H1 (cell line): ENCODE measurements around the gene UNK. TPM values are rescaled to one million over a fixed set of nuclear protein-coding genes. Genes with fewer than 3 reads are reported as not detected.
"Not testable (repeated sequence)": the region's sequence is repeated elsewhere in the genome, so short reads cannot be mapped to it uniquely, and the experiment has no call there.

ENCODE experiments used
- CTCF ChIA-PET: fragments of 300-600 bp; sonication (Branson Sonifier 250); formaldehyde crosslinking; loops from one replicate; lab custom pipeline; 2021; ENCODE audit not compliant: partially characterized antibody; lab: Charles Lee
- POLR2A ChIA-PET: fragments of 300-600 bp; sonication (Branson Sonifier 250); formaldehyde crosslinking; loops from one replicate; lab custom pipeline; 2021; ENCODE audit warnings: inconsistent platforms; ENCODE audit not compliant: partially characterized antibody; lab: Charles Lee
- DNase-seq, 2 experiments: peaks; one replicate each; pipeline versions ENCODE4 v3.0.0 to v3.0.0-alpha.2; 2010 to 2022; ENCODE audit warnings: low spot score in 2 of 2, low read depth in 1 of 2, mixed read lengths in 1 of 2
- FAIRE-seq: peaks from 2 replicates; lab custom pipeline; 2011; peaks lifted over from hg19 to GRCh38; lab: Jason Lieb, UNC
- H2AFZ ChIP-seq: 2 replicates; pipeline ENCODE4 v1.8.1; 2012; ENCODE audit warnings: low read length, inconsistent platforms
- H2AK5ac ChIP-seq: 2 replicates; pipeline ENCODE4 v1.6.1; 2013; ENCODE audit warnings: low read depth, low read length
- H2BK120ac ChIP-seq: replicated peaks from 2 replicates; pipeline ENCODE3; 2013; ENCODE audit warnings: low read depth, low read length, inconsistent platforms
- H2BK12ac ChIP-seq: 2 replicates; pipeline ENCODE4 v1.6.1; 2013; ENCODE audit warnings: low read depth, low read length
- H2BK15ac ChIP-seq: 2 replicates; pipeline ENCODE4 v1.6.1; 2013; ENCODE audit warnings: low read length
- H2BK20ac ChIP-seq: 2 replicates; pipeline ENCODE4 v1.6.1; 2013; ENCODE audit warnings: low read length
- H2BK5ac ChIP-seq: 2 replicates; pipeline ENCODE4 v1.6.1; 2013; ENCODE audit warnings: low read depth, low read length
- H3K14ac ChIP-seq: 2 replicates; pipeline ENCODE4 v1.6.1; 2013; ENCODE audit warnings: inconsistent platforms; ENCODE audit not compliant: insufficient read length
- H3K18ac ChIP-seq: 2 replicates; pipeline ENCODE4 v1.6.1; 2013; ENCODE audit warnings: low read length; ENCODE audit errors: extremely low read depth
- H3K23ac ChIP-seq: 2 replicates; pipeline ENCODE4 v1.6.1; 2013; ENCODE audit warnings: inconsistent platforms; ENCODE audit not compliant: insufficient read length
- H3K23me2 ChIP-seq: 2 replicates; pipeline ENCODE4 v1.6.1; 2013; ENCODE audit warnings: low read depth, low read length
- H3K27ac ChIP-seq: 2 replicates; pipeline ENCODE4 v1.6.1; 2011; ENCODE audit warnings: low read depth, low read length, inconsistent platforms
- H3K27me3 ChIP-seq, 4 experiments: replicated peaks in 1 of 4; 1 replicate in 1 of 4; 2 replicates in 3 of 4; pipeline versions ENCODE4 v1.6.1 to v1.8.1; 2011 to 2013; ENCODE audit warnings: low read length in 3 of 4, mild to moderate bottlenecking in 3 of 4, inconsistent platforms in 2 of 4, mixed read lengths in 2 of 4, moderate library complexity in 1 of 4; ENCODE audit not compliant: control insufficient read depth in 3 of 4, insufficient read depth in 3 of 4; ENCODE audit errors: extremely low read depth in 1 of 4
- H3K36me3 ChIP-seq, 4 experiments: 2 replicates each; pipeline versions ENCODE4 v1.6.1 to v1.8.1; 2011 to 2013; ENCODE audit warnings: mild to moderate bottlenecking in 4 of 4, low read length in 3 of 4, moderate library complexity in 2 of 4, control low read depth in 1 of 4, inconsistent platforms in 1 of 4; ENCODE audit not compliant: insufficient read depth in 4 of 4, control insufficient read depth in 2 of 4
- H3K4ac ChIP-seq: replicated peaks from 2 replicates; pipeline ENCODE3; 2013; ENCODE audit warnings: low read length, low read depth, mixed read lengths, inconsistent platforms; ENCODE audit not compliant: insufficient read length
- H3K4me1 ChIP-seq, 4 experiments: replicated peaks in 1 of 4; 1 replicate in 1 of 4; 2 replicates in 3 of 4; pipeline versions ENCODE4 v1.6.1 to v1.8.1; 2011 to 2013; ENCODE audit warnings: low read length in 3 of 4, inconsistent platforms in 2 of 4, mixed read lengths in 1 of 4; ENCODE audit not compliant: insufficient read depth in 4 of 4, control insufficient read depth in 3 of 4
- H3K4me2 ChIP-seq, 2 experiments: 2 replicates each; pipeline versions ENCODE4 v1.6.1 to v1.8.1; 2011 to 2013; ENCODE audit warnings: low read depth in 2 of 2, low read length in 2 of 2, control low read depth in 1 of 2, inconsistent platforms in 1 of 2, mild to moderate bottlenecking in 1 of 2; ENCODE audit not compliant: insufficient read depth in 1 of 2
- H3K4me3 ChIP-seq, 4 experiments: fragments of 200-600, 300-600 bp in 1 of 4; sonication (generic), shearing (Covaris generic), sonication (Bioruptor Twin) in 1 of 4; 2 replicates each; pipeline versions ENCODE4 v1.5.1 to v1.8.1; 2011 to 2016; ENCODE audit warnings: low read length in 4 of 4, low read depth in 3 of 4, control low read depth in 2 of 4, inconsistent platforms in 2 of 4, mild to moderate bottlenecking in 2 of 4, mixed read lengths in 1 of 4, moderate library complexity in 1 of 4; ENCODE audit not compliant: insufficient read depth in 2 of 4; ENCODE audit errors: extremely low read depth in 1 of 4
- H3K56ac ChIP-seq: replicated peaks from 2 replicates; pipeline ENCODE3; 2013; ENCODE audit warnings: low read depth, mild to moderate bottlenecking, mixed read lengths, low read length, inconsistent platforms; ENCODE audit not compliant: insufficient read length
- H3K79me1 ChIP-seq: 2 replicates; pipeline ENCODE4 v1.6.1; 2013; ENCODE audit warnings: low read depth, low read length, control low read depth
- H3K79me2 ChIP-seq, 2 experiments: 2 replicates each; pipeline versions ENCODE4 v1.6.1 to v1.8.1; 2012 to 2013; ENCODE audit warnings: low read length in 2 of 2, mild to moderate bottlenecking in 2 of 2, inconsistent platforms in 1 of 2; ENCODE audit not compliant: insufficient read depth in 2 of 2, control insufficient read depth in 1 of 2
- H3K9ac ChIP-seq, 4 experiments: replicated peaks in 1 of 4; 1 replicate in 1 of 4; 2 replicates in 3 of 4; pipeline versions ENCODE4 v1.6.1 to v1.8.1; 2011 to 2013; ENCODE audit warnings: low read depth in 3 of 4, low read length in 3 of 4, control low read depth in 2 of 4, mild to moderate bottlenecking in 2 of 4, moderate library complexity in 2 of 4, inconsistent platforms in 1 of 4; ENCODE audit errors: extremely low read depth in 1 of 4
- H3K9me3 ChIP-seq, 2 experiments: 2 replicates each; pipeline versions ENCODE4 v1.6.1 to v1.8.1; 2012 to 2013; ENCODE audit warnings: mild to moderate bottlenecking in 2 of 2, moderate library complexity in 2 of 2, control low read depth in 1 of 2, inconsistent platforms in 1 of 2, low read depth in 1 of 2, low read length in 1 of 2, mixed read lengths in 1 of 2; ENCODE audit not compliant: insufficient read depth in 2 of 2
- H4K20me1 ChIP-seq, 2 experiments: replicated peaks in 1 of 2; 2 replicates each; pipeline versions ENCODE3 to v1.8.1; 2011 to 2013; ENCODE audit warnings: inconsistent platforms in 2 of 2, low read length in 2 of 2, mild to moderate bottlenecking in 1 of 2; ENCODE audit not compliant: insufficient read depth in 2 of 2, control insufficient read depth in 1 of 2
- H4K5ac ChIP-seq: 2 replicates; pipeline ENCODE4 v1.6.1; 2013; ENCODE audit warnings: low read length, low read depth, mixed read lengths, inconsistent platforms; ENCODE audit not compliant: insufficient read length
- H4K8ac ChIP-seq: 2 replicates; pipeline ENCODE4 v1.8.0; 2013; ENCODE audit warnings: mild to moderate bottlenecking, moderate library complexity, low read length, inconsistent platforms; ENCODE audit not compliant: insufficient read depth; ENCODE audit errors: extremely low read depth
- H4K91ac ChIP-seq: replicated peaks from 2 replicates; pipeline ENCODE3; 2013; ENCODE audit warnings: low read length, mixed read lengths, inconsistent platforms; ENCODE audit not compliant: insufficient read length
- WGBS, 2 experiments: shearing (Covaris generic) in 1 of 2; methylation state at CpG; one replicate each; pipeline versions ENCODE4 v1.1.6 to v1.1.7; 2013 to 2015; ENCODE audit warnings: low lambda C conversion rate in 2 of 2, mixed read lengths in 2 of 2, inconsistent platforms in 1 of 2, low coverage in 1 of 2, missing lambda C conversion rate in 1 of 2; ENCODE audit not compliant: insufficient replicate concordance in 2 of 2, insufficient coverage in 1 of 2, insufficient read length in 1 of 2; ENCODE audit errors: extremely low coverage in 1 of 2, missing lambda C conversion rate in 1 of 2; 5-methylcytosine and 5-hydroxymethylcytosine counted together
- polyA plus RNA-seq, 7 experiments: library from polyadenylated mRNA; depleted of rRNA in 3 of 7; stranded (reverse) in 5 of 7; unstranded in 2 of 7; fragments of >200 nt in 5 of 7; fragments of 200-250 nt in 2 of 7; gene quantifications; 1 replicate in 5 of 7; 2 replicates in 1 of 7; 4 replicates in 1 of 7; pipeline versions ENCODE4 v1.2.1 to v1.2.3, GENCODE V29; 2011 to 2013; ENCODE audit warnings: missing spikeins in 2 of 7, mixed read lengths in 2 of 7
- total RNA-seq: library from RNA; stranded (reverse); fragmentation: NEBNext Ultra II Directional; extraction: Animal tissue kit (Norgen Biotek cat#: 25700); gene quantifications from 2 replicates; pipeline ENCODE4 v1.2.1, GENCODE V29; 2021
- TF ChIP-seq, protein P1 (sequence below), 3 experiments: IDR thresholded peaks; 1 replicate in 2 of 3; 2 replicates in 1 of 3; pipeline versions ENCODE4 v1.5.1 to v1.6.1; 2011; ENCODE audit warnings: low read length in 3 of 3, mild to moderate bottlenecking in 3 of 3, inconsistent platforms in 2 of 3, low read depth in 1 of 3, moderate library complexity in 1 of 3; ENCODE audit not compliant: insufficient read depth in 1 of 3; ENCODE audit errors: control extremely low read depth in 1 of 3

UNK gene
- total and polyA plus RNA-seq, 2 of the 8 experiments (the other 6 are each of a cell fraction or from before 2014, with no cell fraction given) = 24.2 to 33.3 TPM

DNA sequence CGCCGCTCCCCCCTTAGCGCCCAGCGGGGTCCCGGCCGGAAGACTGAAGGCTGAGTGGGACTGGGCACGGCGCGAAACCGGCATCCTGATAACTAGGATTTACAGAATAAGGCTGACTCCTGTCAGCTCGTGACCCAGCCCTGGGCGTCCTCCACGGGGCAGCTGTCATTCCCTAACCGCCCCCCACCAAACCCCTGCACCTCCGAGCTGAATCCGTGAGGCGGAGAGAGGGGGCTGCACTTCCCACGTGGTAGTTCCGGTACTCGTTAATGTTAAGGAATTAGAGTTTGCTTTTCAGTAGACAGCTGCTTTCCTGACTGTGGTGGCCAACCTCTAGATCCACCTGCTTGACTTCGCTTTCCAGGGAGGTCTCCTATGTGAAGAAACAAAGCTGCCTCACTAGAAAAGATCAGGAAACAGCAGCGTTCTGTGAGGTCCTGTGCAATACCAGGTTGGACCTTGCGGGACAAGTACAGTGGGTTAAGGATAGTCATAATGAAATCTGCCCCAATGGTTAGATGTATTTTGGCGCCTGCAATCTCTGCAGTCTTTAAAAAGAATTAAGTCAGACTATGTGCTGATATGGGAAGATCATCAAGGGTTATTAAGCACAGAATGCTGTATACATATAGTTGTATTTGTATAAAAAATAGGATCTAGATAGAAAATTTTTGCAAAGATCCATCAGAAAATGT, 71.6 kb downstream of the UNK start (continued):
- TF ChIP-seq, protein P1, sequence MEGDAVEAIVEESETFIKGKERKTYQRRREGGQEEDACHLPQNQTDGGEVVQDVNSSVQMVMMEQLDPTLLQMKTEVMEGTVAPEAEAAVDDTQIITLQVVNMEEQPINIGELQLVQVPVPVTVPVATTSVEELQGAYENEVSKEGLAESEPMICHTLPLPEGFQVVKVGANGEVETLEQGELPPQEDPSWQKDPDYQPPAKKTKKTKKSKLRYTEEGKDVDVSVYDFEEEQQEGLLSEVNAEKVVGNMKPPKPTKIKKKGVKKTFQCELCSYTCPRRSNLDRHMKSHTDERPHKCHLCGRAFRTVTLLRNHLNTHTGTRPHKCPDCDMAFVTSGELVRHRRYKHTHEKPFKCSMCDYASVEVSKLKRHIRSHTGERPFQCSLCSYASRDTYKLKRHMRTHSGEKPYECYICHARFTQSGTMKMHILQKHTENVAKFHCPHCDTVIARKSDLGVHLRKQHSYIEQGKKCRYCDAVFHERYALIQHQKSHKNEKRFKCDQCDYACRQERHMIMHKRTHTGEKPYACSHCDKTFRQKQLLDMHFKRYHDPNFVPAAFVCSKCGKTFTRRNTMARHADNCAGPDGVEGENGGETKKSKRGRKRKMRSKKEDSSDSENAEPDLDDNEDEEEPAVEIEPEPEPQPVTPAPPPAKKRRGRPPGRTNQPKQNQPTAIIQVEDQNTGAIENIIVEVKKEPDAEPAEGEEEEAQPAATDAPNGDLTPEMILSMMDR (IDR thresholded peaks at IDR 0.05; ENCODE audit: control extremely low read depth in 1 of 3, insufficient read depth in 1 of 3, low read depth in 1 of 3, low read length in 3 of 3) = peak in 2 of 3 experiments; percentile 48 to 61; a peak in 3 of 4 replicates

DNA sequence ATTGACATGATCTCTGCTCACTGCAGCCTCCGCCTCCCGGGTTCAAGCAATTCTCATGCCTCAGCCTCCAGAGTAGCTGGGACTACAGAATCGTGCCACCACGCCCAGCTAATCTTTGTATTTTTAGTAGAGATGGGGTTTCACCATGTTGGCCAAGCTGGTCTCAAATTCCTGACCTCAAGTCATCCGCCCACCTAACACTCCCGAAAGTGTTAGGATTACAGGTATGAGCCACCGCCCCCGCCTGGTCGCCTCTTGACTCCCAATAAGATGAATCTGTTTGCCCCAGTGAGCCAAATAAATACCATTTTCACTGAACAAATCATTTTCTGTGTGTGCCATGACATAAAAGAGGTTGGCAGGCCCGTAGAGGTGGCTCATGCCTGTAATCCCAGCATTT, 74.8 kb downstream of the UNK start:
- H3K23me2 ChIP-seq, H3K79me1 ChIP-seq, H2AFZ ChIP-seq, H2AK5ac ChIP-seq, H4K20me1 ChIP-seq, H3K9me3 ChIP-seq, H3K27ac ChIP-seq, H3K18ac ChIP-seq, H2BK20ac ChIP-seq, H4K5ac ChIP-seq, H3K14ac ChIP-seq, H4K91ac ChIP-seq, H2BK12ac ChIP-seq, H3K4ac ChIP-seq, H3K23ac ChIP-seq, FAIRE-seq, H2BK15ac ChIP-seq, H3K9ac ChIP-seq, H3K56ac ChIP-seq, H3K36me3 ChIP-seq, H3K4me3 ChIP-seq, H3K79me2 ChIP-seq, H4K8ac ChIP-seq, H3K27me3 ChIP-seq, H3K4me2 ChIP-seq, H2BK5ac ChIP-seq, DNase-seq, H2BK120ac ChIP-seq, H3K4me1 ChIP-seq: not testable (repeated sequence)
- POLR2A ChIA-PET = interaction anchor here (0.5 to 1.7 kb wide), 4 partner anchors 10 to 875 kb away, joined by 3 to 4 read pairs (median 3); a partner anchor contains a TSS
- CTCF ChIA-PET = interaction anchor here (4.7 to 27.2 kb wide), 4 partner anchors 12 to 36 kb away, joined by 34 to 563 read pairs (median 160); partner anchors contain the start of genes TRIM47, TRIM65 and UNC13D
- WGBS, 2 experiments = 89% methylated on average over 8 of the region's 10 CpGs; no CpG with 5 or more reads in 1 of the 2 experiments
